Endothelial cell of umbilical vein (primary cell): ENCODE measurements around the gene COX14. TPM values are rescaled to one million over a fixed set of nuclear protein-coding genes. Genes with fewer than 3 reads are reported as not detected.

ENCODE experiments used
- BruUV-seq: library from RNA; stranded (reverse); fragments of 400-500 nt; replicated peaks from 2 replicates; lab custom pipeline; 2021; lab: Mats Ljungman, UMichigan
- CTCF ChIA-PET: fragments of 300-600, 350-600 bp; sonication (Branson Sonifier 250); formaldehyde crosslinking; loops from one replicate; lab custom pipeline; 2021; ENCODE audit warnings: antibody characterized with exemption, inconsistent platforms; lab: Charles Lee
- POLR2A ChIA-PET: fragments of 300-600, 350-600 bp; sonication (Branson Sonifier 250); formaldehyde crosslinking; loops from one replicate; lab custom pipeline; 2021; ENCODE audit warnings: antibody characterized with exemption, inconsistent platforms; lab: Charles Lee
- DNase-seq: peaks from one replicate; pipeline ENCODE4 v3.0.0-alpha.2; 2011; ENCODE audit warnings: low read depth, low spot score
- FAIRE-seq: peaks from 2 replicates; lab custom pipeline; 2011; peaks lifted over from hg19 to GRCh38; lab: Jason Lieb, UNC
- H2AFZ ChIP-seq: 2 replicates; pipeline ENCODE4 v1.6.0; 2012; ENCODE audit warnings: low read depth, low read length, control low read depth, inconsistent platforms
- H3K27ac ChIP-seq: 2 replicates; pipeline ENCODE4 v1.5.1; 2011; ENCODE audit warnings: low read depth, mild to moderate bottlenecking, control low read depth, low read length, moderate library complexity; ENCODE audit not compliant: insufficient read depth
- H3K27me3 ChIP-seq, 2 experiments: 2 replicates each; pipeline versions ENCODE4 v1.6.0 to v1.6.1; 2011; ENCODE audit warnings: low read length in 2 of 2, mixed read lengths in 1 of 2; ENCODE audit not compliant: control insufficient read depth in 2 of 2, insufficient read depth in 2 of 2
- H3K36me3 ChIP-seq, 2 experiments: 2 replicates in 1 of 2; 3 replicates in 1 of 2; pipeline ENCODE4 v1.5.1; 2011; ENCODE audit warnings: low read length in 2 of 2, mild to moderate bottlenecking in 1 of 2, moderate library complexity in 1 of 2; ENCODE audit not compliant: control insufficient read depth in 2 of 2, insufficient read depth in 2 of 2; ENCODE audit errors: extremely low read depth in 1 of 2
- H3K4me1 ChIP-seq: 3 replicates; pipeline ENCODE4 v1.5.1; 2011; ENCODE audit warnings: mild to moderate bottlenecking, low read length; ENCODE audit not compliant: control insufficient read depth, insufficient read depth; ENCODE audit errors: extremely low read depth
- H3K4me2 ChIP-seq: 2 replicates; pipeline ENCODE4 v1.6.1; 2011; ENCODE audit warnings: low read length, control low read depth, mixed read lengths; ENCODE audit not compliant: insufficient read depth
- H3K4me3 ChIP-seq, 3 experiments: fragments of 200-600 bp in 1 of 3; sonication (generic), shearing (Covaris generic) in 1 of 3; replicated peaks in 1 of 3; 2 replicates each; pipeline ENCODE4 v1.5.1; 2011 to 2016; ENCODE audit warnings: control low read depth in 3 of 3, low read length in 3 of 3, mild to moderate bottlenecking in 2 of 3, inconsistent platforms in 1 of 3, low read depth in 1 of 3, moderate library complexity in 1 of 3; ENCODE audit not compliant: insufficient read depth in 1 of 3
- H3K79me2 ChIP-seq: 2 replicates; pipeline ENCODE4 v1.6.0; 2012; ENCODE audit warnings: low read length, inconsistent platforms; ENCODE audit not compliant: control insufficient read depth, insufficient read depth
- H3K9ac ChIP-seq: replicated peaks from 2 replicates; pipeline ENCODE3; 2011; ENCODE audit warnings: low read length, control low read depth; ENCODE audit not compliant: insufficient read depth; ENCODE audit errors: extremely low read depth
- H3K9me1 ChIP-seq: replicated peaks from 3 replicates; pipeline ENCODE4 v1.6.0; 2011; ENCODE audit warnings: mild to moderate bottlenecking, low read length; ENCODE audit not compliant: control insufficient read depth, insufficient read depth; ENCODE audit errors: extremely low read depth
- H3K9me3 ChIP-seq: replicated peaks from 2 replicates; pipeline ENCODE4 v1.5.1; 2012; ENCODE audit warnings: low read length, inconsistent platforms; ENCODE audit not compliant: control insufficient read depth, insufficient read depth
- H4K20me1 ChIP-seq: replicated peaks from 2 replicates; pipeline ENCODE3; 2011; ENCODE audit warnings: mild to moderate bottlenecking, low read length; ENCODE audit not compliant: control insufficient read depth, insufficient read depth; ENCODE audit errors: extremely low read depth
- EZH2 ChIP-seq: IDR thresholded peaks from 2 replicates; pipeline ENCODE4 v1.6.1; 2012; ENCODE audit warnings: borderline replicate concordance, low read depth, mild to moderate bottlenecking, moderate library complexity, low read length, inconsistent platforms; ENCODE audit not compliant: severe bottlenecking
- FOS ChIP-seq: IDR thresholded peaks from 2 replicates; pipeline ENCODE4 v1.6.1; 2011; ENCODE audit warnings: mild to moderate bottlenecking, low read length, moderate library complexity, borderline replicate concordance; ENCODE audit not compliant: insufficient read depth
- GATA2 ChIP-seq: IDR thresholded peaks from 2 replicates; pipeline ENCODE4 v1.7.0; 2011; ENCODE audit warnings: low read depth, mild to moderate bottlenecking, moderate library complexity, mixed read lengths, low read length; ENCODE audit not compliant: insufficient read length, insufficient read depth
- JUN ChIP-seq: IDR thresholded peaks from 2 replicates; pipeline ENCODE4 v1.6.1; 2011; ENCODE audit warnings: borderline replicate concordance, low read depth; ENCODE audit not compliant: insufficient read length, insufficient read depth
- MYC ChIP-seq: IDR thresholded peaks from one replicate; pipeline ENCODE4 v1.6.1; 2011; ENCODE audit warnings: mild to moderate bottlenecking, low read depth, low read length
- POLR2A ChIP-seq: IDR thresholded peaks from 2 replicates; pipeline ENCODE4 v1.6.1; 2012; ENCODE audit warnings: low read depth, mild to moderate bottlenecking, control low read depth, low read length
- POLR2AphosphoS5 ChIP-seq: IDR thresholded peaks from 2 replicates; pipeline ENCODE4 v1.6.1; 2012; ENCODE audit warnings: low read depth, mild to moderate bottlenecking, control low read depth, low read length, moderate library complexity; ENCODE audit not compliant: insufficient read depth
- dilution Hi-C: fragments of 300-500 bp; cut with MboI; formaldehyde crosslinking; loops from one replicate; pipeline ENCODE4 v1.15.0; 2019; ENCODE audit warnings: low sequenced_read_pairs; ENCODE audit not compliant: extremely low pct_ligation_motif_present
- intact Hi-C: fragments of 100-400 bp; cut with micrococcal nuclease; formaldehyde crosslinking; loops from one replicate; pipeline ENCODE4 v1.10.0; 2022
- polyA plus RNA-seq, 4 experiments: library from polyadenylated mRNA; depleted of rRNA in 3 of 4; stranded (reverse) in 3 of 4; unstranded in 1 of 4; fragments of >200 nt; gene quantifications; 2 replicates each; pipeline versions ENCODE4 v1.2.1 to v1.2.3, GENCODE V29; 2011 to 2012; ENCODE audit warnings: missing spikeins in 1 of 4
- total RNA-seq: library from RNA; stranded (reverse); gene quantifications from 2 replicates; pipeline ENCODE4 v1.2.3, GENCODE V29; 2021
- TF ChIP-seq, protein P1 (sequence below), 2 donors: IDR thresholded peaks; 1 replicate in 1 of 2; 2 replicates in 1 of 2; pipeline ENCODE4 v1.5.1; 2011; ENCODE audit warnings: low read length in 2 of 2, mild to moderate bottlenecking in 2 of 2, moderate library complexity in 2 of 2, control low read depth in 1 of 2, inconsistent platforms in 1 of 2, low read depth in 1 of 2; ENCODE audit not compliant: insufficient read depth in 1 of 2; ENCODE audit errors: extremely low read depth in 1 of 2
- TF ChIP-seq, protein P2 (sequence below): IDR thresholded peaks from 2 replicates; pipeline ENCODE4 v1.6.1; 2011; ENCODE audit not compliant: insufficient read depth, insufficient read length

Gene COX14
- total and polyA plus RNA-seq, 2 donors (not counting 3 experiments of a cell fraction or from before 2014, with no cell fraction given) = 40.3 to 106 TPM

DNA sequence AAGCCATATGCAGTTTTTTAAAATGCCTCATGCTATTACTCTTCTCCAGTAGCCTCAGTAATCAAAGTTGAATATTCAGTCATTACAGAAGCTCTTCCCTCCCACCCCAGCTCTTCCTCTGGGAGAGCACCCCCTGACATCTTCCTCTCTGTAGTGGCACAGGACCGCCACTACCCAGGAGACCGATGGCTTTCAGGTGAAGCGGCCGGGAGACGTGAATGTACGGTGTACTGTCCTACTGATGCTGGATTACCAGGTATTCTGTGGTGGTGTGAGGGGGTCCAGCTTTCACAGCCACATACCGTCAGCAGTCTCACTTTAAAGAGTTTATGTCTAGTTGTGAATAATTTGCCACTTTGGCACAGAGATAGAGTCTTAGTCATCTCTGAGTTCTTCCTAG is 22.3 kb upstream of the COX14 start:
- Histone ChIP-seq H3K27me3 (no peaks in the 10 kb centered on the region), H3K9ac (no peak overlapping the region), H4K20me1 (no peaks in the 10 kb centered on the region), H2AFZ (no peak overlapping the region), H3K4me3 (no peak overlapping the region), H3K27ac (no peak overlapping the region), H3K4me1 (peaks cover 29% of the 10 kb centered on the region), H3K9me3 (no peaks in the 10 kb centered on the region), H3K36me3 (peaks cover 35 to 39% of the 10 kb centered on the region in 2 experiments), H3K4me2 (no peak overlapping the region), H3K79me2 (peaks cover 14% of the 10 kb centered on the region), H3K9me1 (no peaks in the 10 kb centered on the region)
- CTCF ChIA-PET = interaction anchor here (0.6 to 1.1 kb wide), 5 partner anchors 12 to 225 kb away, joined by 3 to 4 read pairs (median 3); partner anchors contain the start of gene COX14
- no peak for DNase-seq
- no peak for FAIRE-seq
- dilution Hi-C loops (no loop called here), intact Hi-C loops (no loop called here)
- BruUV-seq = no TSS peak
- POLR2A ChIA-PET = interaction anchor here (0.6 kb wide), 1 partner anchor 11 kb away, joined by 5 read pairs; no protein-coding TSS in a partner anchor
- TF ChIP-seq FOS (no peak), MYC (no peak), POLR2AphosphoS5 (no peak), POLR2A (no peak), JUN (no peak), EZH2 (no peak), GATA2 (no peak)
- TF ChIP-seq, protein P1, sequence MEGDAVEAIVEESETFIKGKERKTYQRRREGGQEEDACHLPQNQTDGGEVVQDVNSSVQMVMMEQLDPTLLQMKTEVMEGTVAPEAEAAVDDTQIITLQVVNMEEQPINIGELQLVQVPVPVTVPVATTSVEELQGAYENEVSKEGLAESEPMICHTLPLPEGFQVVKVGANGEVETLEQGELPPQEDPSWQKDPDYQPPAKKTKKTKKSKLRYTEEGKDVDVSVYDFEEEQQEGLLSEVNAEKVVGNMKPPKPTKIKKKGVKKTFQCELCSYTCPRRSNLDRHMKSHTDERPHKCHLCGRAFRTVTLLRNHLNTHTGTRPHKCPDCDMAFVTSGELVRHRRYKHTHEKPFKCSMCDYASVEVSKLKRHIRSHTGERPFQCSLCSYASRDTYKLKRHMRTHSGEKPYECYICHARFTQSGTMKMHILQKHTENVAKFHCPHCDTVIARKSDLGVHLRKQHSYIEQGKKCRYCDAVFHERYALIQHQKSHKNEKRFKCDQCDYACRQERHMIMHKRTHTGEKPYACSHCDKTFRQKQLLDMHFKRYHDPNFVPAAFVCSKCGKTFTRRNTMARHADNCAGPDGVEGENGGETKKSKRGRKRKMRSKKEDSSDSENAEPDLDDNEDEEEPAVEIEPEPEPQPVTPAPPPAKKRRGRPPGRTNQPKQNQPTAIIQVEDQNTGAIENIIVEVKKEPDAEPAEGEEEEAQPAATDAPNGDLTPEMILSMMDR (IDR thresholded peaks at IDR 0.05; ENCODE audit: extremely low read depth in 1 of 2, insufficient read depth in 1 of 2, low read depth in 1 of 2, low read length in 2 of 2) = no peak
- TF ChIP-seq, protein P2, sequence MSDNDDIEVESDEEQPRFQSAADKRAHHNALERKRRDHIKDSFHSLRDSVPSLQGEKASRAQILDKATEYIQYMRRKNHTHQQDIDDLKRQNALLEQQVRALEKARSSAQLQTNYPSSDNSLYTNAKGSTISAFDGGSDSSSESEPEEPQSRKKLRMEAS = no peak
